Activated CD8-positive, alpha-beta T cell treated with anti-CD3 and anti-CD28 coated beads, Interleukin-2, amount 10 ng/mL, durations not matched to agents 7 days and 5 days (primary cell): ENCODE data around the gene FBXO34. TPM values are rescaled to one million over a fixed set of nuclear protein-coding genes. Genes with fewer than 3 reads are reported as not detected.
"Not testable (repeated sequence)": the region's sequence is repeated elsewhere in the genome, so short reads cannot be mapped to it uniquely, and the experiment has no call there.

ENCODE experiments used
- ATAC-seq: fragments of 150-1000 bp; cut with Tn5 transposase; one replicate; pipeline ENCODE4 v1.10.0; 2021; ENCODE audit warnings: moderate library complexity
- CTCF ChIA-PET: fragments of 350-600 bp; sonication (Branson Sonifier 250); formaldehyde crosslinking; loops from one replicate; lab custom pipeline; 2021; ENCODE audit warnings: antibody characterized with exemption; lab: Charles Lee
- POLR2A ChIA-PET: fragments of 350-600 bp; sonication (Branson Sonifier 250); formaldehyde crosslinking; loops from one replicate; lab custom pipeline; 2021; ENCODE audit warnings: antibody characterized with exemption; lab: Charles Lee
- DNase-seq: peaks from one replicate; pipeline ENCODE4 v3.0.0-alpha.2; 2020
- H3K27ac Mint-ChIP-seq: one replicate; pipeline ENCODE4 v1.8.0; 2021; ENCODE audit warnings: mild to moderate bottlenecking, mixed read lengths
- H3K27me3 Mint-ChIP-seq: one replicate; pipeline ENCODE4 v1.8.0; 2021; ENCODE audit warnings: low read depth, mixed read lengths
- H3K36me3 Mint-ChIP-seq: one replicate; pipeline ENCODE4 v1.8.0; 2021; ENCODE audit warnings: low read depth, mixed read lengths
- H3K4me1 Mint-ChIP-seq: one replicate; pipeline ENCODE4 v1.8.0; 2021; ENCODE audit warnings: low read depth, mixed read lengths
- H3K4me3 Mint-ChIP-seq: one replicate; pipeline ENCODE4 v1.8.0; 2021; ENCODE audit warnings: mild to moderate bottlenecking, mixed read lengths
- H3K9me3 Mint-ChIP-seq: one replicate; pipeline ENCODE4 v1.8.0; 2022; ENCODE audit warnings: mixed read lengths; ENCODE audit not compliant: insufficient read depth
- total RNA-seq, 2 experiments: library from RNA; stranded (reverse); gene quantifications; one replicate each; pipeline ENCODE4 v1.2.3, GENCODE V29; 2021

FBXO34 gene
- total RNA-seq, 2 experiments from 2014 or later: 17.4 to 18.3 TPM

GRCh38 chr14:55297611-55298499, 26.6 kb downstream of the FBXO34 start:
- Mint-ChIP-seq H3K4me3 (no peak overlapping the region), H3K4me1 (peaks cover 53% of the 10 kb centered on the region), H3K27ac (no peak overlapping the region), H3K36me3 (peaks cover 25% of the 10 kb centered on the region), H3K27me3 (no peaks in the 10 kb centered on the region), H3K9me3 (no peaks in the 10 kb centered on the region)
- CTCF ChIA-PET: interaction anchor here (0.9 to 1.5 kb wide), 3 partner anchors 27 to 33 kb away, joined by 3 to 5 read pairs (median 3); no protein-coding TSS in a partner anchor
- ATAC-seq (no peak), DNase-seq (no peak)
- POLR2A ChIA-PET: no interaction called here

DNA sequence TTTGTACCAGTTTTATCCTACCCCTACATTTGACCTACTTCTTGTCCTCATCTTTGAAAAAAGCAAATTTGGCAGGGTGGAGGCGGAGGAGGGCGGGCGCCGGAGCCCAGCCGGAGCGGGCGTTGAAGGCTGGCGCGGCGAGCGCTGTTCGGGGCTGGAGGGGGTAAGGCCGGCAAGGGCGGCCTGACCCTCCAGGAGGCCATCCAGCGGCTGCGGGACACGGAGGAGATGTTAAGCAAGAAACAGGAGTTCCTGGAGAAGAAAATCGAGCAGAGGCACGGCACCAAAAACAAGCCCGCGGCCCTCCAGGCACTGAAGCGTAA, 27.2 kb downstream of the FBXO34 start:
- Mint-ChIP-seq H3K9me3 (no peaks in the 10 kb centered on the region), H3K36me3 (peaks cover 25% of the 10 kb centered on the region), H3K4me1 (peaks cover 52% of the 10 kb centered on the region), H3K27me3 (no peaks in the 10 kb centered on the region), H3K27ac (no peak overlapping the region), H3K4me3 (no peak overlapping the region)
- POLR2A ChIA-PET: no interaction called here
- no peak for ATAC-seq
- no peak for DNase-seq
- CTCF ChIA-PET: interaction anchor here (0.9 to 1.5 kb wide), 4 partner anchors 20 to 32 kb away, joined by 3 to 5 read pairs (median 3); no protein-coding TSS in a partner anchor

GRCh38 chr14:55301437-55302121, 30.4 kb downstream of the FBXO34 start:
- Mint-ChIP-seq H3K27ac (no peak overlapping the region), H3K4me3 (no peak overlapping the region), H3K36me3 (peaks cover 23% of the 10 kb centered on the region), H3K9me3 (no peaks in the 10 kb centered on the region), H3K27me3 (no peaks in the 10 kb centered on the region), H3K4me1 (peaks cover 35% of the 10 kb centered on the region)
- ChIA-PET POLR2A (interaction anchor here (0.6 kb wide), 1 partner anchor 239 kb away, joined by 3 read pairs; no protein-coding TSS in a partner anchor), CTCF (interaction anchor here (0.6 to 1.6 kb wide), 2 partner anchors 31 to 38 kb away, joined by 3 to 6 read pairs; no protein-coding TSS in a partner anchor)
- ATAC-seq (peak; percentile 64), DNase-seq (no peak)

GRCh38 chr14:55302367-55303124, 31.3 kb downstream of the FBXO34 start:
- no peak overlapping the region for H3K4me3 Mint-ChIP-seq
- ChIA-PET POLR2A (interaction anchor here (0.6 kb wide), 1 partner anchor 240 kb away, joined by 3 read pairs; no protein-coding TSS in a partner anchor), CTCF (interaction anchor here (1.2 to 1.6 kb wide), 2 partner anchors 30 to 32 kb away, joined by 3 to 6 read pairs; no protein-coding TSS in a partner anchor)
- H3K27ac Mint-ChIP-seq: no peak overlapping the region
- ATAC-seq: no peak
- H3K27me3 Mint-ChIP-seq: no peaks in the 10 kb centered on the region
- peaks cover 23% of the 10 kb centered on the region for H3K36me3 Mint-ChIP-seq
- DNase-seq: no peak
- H3K4me1 Mint-ChIP-seq: peaks cover 27% of the 10 kb centered on the region
- no peaks in the 10 kb centered on the region for H3K9me3 Mint-ChIP-seq

DNA sequence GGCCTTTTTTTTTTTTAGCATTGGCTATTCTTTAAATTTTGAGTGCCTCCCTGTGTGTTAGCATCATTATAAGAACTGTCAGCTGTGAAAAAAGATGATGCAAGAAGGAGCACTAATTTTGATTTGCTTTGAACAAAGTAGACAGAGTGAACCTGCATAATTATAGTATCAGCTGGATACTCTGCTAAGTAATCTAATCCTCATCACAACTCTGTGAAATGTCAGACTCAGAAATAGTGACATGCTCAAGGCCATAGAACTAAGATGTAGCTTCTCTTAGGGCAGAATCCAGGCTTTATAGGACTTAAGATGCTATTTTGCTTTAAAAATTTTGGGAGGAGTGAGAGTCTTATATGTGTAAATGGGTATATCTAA, 31.9 kb downstream of the FBXO34 start:
- H3K27me3 Mint-ChIP-seq: no peaks in the 10 kb centered on the region
- CTCF ChIA-PET: interaction anchor here (1.2 to 1.6 kb wide), 2 partner anchors 30 to 32 kb away, joined by 3 to 6 read pairs; no protein-coding TSS in a partner anchor

GRCh38 chr14:55303691-55304145, 32.5 kb downstream of the FBXO34 start:
- Mint-ChIP-seq H3K4me1 (peaks cover 19% of the 10 kb centered on the region), H3K27ac (no peak overlapping the region)
- no peak for ATAC-seq

More for the DNA sequence above, 31.9 kb downstream of the FBXO34 start:
- H3K4me3 Mint-ChIP-seq: no peak overlapping the region
- POLR2A ChIA-PET: no interaction called here
- ATAC-seq (no peak), DNase-seq (no peak)
- peaks cover 20% of the 10 kb centered on the region for H3K36me3 Mint-ChIP-seq
- H3K4me1 Mint-ChIP-seq: peaks cover 22% of the 10 kb centered on the region
- H3K9me3 Mint-ChIP-seq: no peaks in the 10 kb centered on the region
- H3K27ac Mint-ChIP-seq: no peak overlapping the region

GRCh38 chr14:55306938-55307589, 35.8 kb downstream of the FBXO34 start:
- POLR2A ChIA-PET: interaction anchor here (0.6 kb wide), 1 partner anchor 23 kb away, joined by 3 read pairs; no protein-coding TSS in a partner anchor
- no peak for ATAC-seq

More at GRCh38 chr14:55303691-55304145, 32.5 kb downstream of the FBXO34 start:
- Mint-ChIP-seq H3K4me3 (no peak overlapping the region), H3K36me3 (peaks cover 15% of the 10 kb centered on the region), H3K27me3 (no peaks in the 10 kb centered on the region), H3K9me3 (no peaks in the 10 kb centered on the region)
- ChIA-PET POLR2A (no interaction called here), CTCF (interaction anchor here (1.2 kb wide), 1 partner anchor 31 kb away, joined by 3 read pairs; no protein-coding TSS in a partner anchor)
- no peak for DNase-seq

GRCh38 chr14:55309154-55309553, 37.9 kb downstream of the FBXO34 start:
- no peaks in the 10 kb centered on the region for H3K27me3 Mint-ChIP-seq

More at GRCh38 chr14:55306938-55307589, 35.8 kb downstream of the FBXO34 start:
- no peak for DNase-seq
- Mint-ChIP-seq H3K27ac (no peak overlapping the region), H3K4me3 (no peak overlapping the region), H3K27me3 (no peaks in the 10 kb centered on the region), H3K9me3 (peaks cover 11% of the 10 kb centered on the region), H3K4me1 (peaks cover 2% of the 10 kb centered on the region), H3K36me3 (peaks cover 23% of the 10 kb centered on the region)
- CTCF ChIA-PET: interaction anchor here (1.0 to 1.4 kb wide), 2 partner anchors 36 to 110 kb away, joined by 3 to 4 read pairs; no protein-coding TSS in a partner anchor

DNA sequence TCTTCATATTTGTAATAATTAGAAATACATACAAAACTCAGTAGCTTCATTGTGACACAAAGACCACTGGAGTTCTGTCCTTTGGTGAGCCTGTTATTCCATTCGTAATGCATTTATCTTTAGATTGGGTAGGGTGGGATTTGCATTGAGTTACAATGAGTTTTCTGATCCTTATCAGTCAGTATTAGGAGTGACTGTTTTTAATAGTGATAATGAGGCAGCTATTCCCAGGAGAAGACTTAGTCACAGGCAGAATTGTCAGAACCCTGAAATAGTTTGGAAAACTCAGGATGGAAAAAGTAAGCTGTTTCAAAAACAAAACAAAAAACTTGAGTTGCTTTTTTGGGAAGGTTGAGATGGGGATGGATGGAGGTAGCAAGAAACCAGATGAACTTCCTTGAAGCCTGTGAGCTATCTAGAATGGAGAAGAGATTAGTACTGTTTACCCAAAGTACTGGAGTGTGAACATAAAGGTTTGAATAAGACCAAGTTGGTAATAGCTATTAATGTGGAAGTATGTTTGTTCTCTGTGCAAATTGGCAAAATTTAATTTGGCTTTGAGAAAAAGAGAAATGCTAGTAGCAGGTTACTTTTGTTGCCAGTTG, 38.6 kb downstream of the FBXO34 start:
- Mint-ChIP-seq H3K9me3 (peaks cover 17% of the 10 kb centered on the region), H3K27ac (no peak overlapping the region), H3K36me3 (peaks cover 45% of the 10 kb centered on the region), H3K27me3 (no peaks in the 10 kb centered on the region), H3K4me1 (peaks cover 4% of the 10 kb centered on the region), H3K4me3 (no peak overlapping the region)
- ChIA-PET POLR2A (no interaction called here), CTCF (interaction anchor here (1.5 to 2.3 kb wide), 3 partner anchors 37 to 45 kb away, joined by 3 to 6 read pairs (median 5); no protein-coding TSS in a partner anchor)
- ATAC-seq (no peak), DNase-seq (no peak)

More at GRCh38 chr14:55309154-55309553, 37.9 kb downstream of the FBXO34 start:
- peaks cover 40% of the 10 kb centered on the region for H3K36me3 Mint-ChIP-seq
- H3K9me3 Mint-ChIP-seq: peaks cover 17% of the 10 kb centered on the region
- no peak for ATAC-seq
- ChIA-PET POLR2A (no interaction called here), CTCF (interaction anchor here (1.5 to 2.3 kb wide), 3 partner anchors 37 to 45 kb away, joined by 3 to 6 read pairs (median 5); no protein-coding TSS in a partner anchor)
- H3K4me1 Mint-ChIP-seq: peaks cover 4% of the 10 kb centered on the region
- DNase-seq: no peak
- H3K4me3 Mint-ChIP-seq: no peak overlapping the region
- H3K27ac Mint-ChIP-seq: no peak overlapping the region

DNA sequence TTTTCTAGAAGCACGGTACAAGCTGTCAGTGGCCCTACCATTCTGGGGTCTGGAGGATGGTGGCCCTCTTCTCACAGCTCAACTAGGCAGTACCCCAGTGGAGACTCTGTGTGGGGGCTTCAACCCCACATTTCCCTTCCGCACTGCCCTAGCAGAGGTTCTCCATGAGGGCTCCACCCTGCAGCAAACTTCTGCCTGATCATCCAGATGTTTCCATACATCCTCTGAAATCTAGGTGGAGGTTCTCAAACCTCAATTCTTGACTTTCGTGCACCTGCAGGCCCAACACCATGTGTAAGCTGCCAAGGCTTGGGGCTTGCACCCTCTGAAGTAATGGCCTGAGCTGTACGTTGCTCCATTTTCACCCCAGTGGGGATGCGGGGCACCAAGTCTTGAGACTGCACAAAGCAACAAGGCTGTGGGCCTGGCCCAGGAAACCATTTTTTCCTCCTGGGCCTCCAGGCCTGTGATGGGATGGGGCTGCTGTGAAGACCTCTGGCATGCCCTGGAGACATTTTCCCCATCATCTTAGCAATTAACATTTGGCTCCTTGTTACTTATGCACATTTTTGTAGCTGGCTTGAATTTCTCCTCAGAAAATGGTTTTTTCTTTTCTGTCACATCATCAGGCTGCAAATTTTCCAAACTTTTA, 41.3 kb downstream of the FBXO34 start:
- H3K27me3 Mint-ChIP-seq, H3K27ac Mint-ChIP-seq, H3K4me1 Mint-ChIP-seq, DNase-seq, ATAC-seq, H3K4me3 Mint-ChIP-seq, POLR2A ChIA-PET: not testable (repeated sequence)
- Mint-ChIP-seq H3K36me3 (peaks cover 59% of the 10 kb centered on the region), H3K9me3 (peaks cover 17% of the 10 kb centered on the region)
- CTCF ChIA-PET: interaction anchor here (2.2 kb wide), 1 partner anchor 21 kb away, joined by 9 read pairs; no protein-coding TSS in a partner anchor
